ENCODE results near the gene TBC1D22A. TPM values are rescaled to one million over a fixed set of nuclear protein-coding genes. Genes with fewer than 3 reads are reported as not detected.

Gene TBC1D22A
- total and polyA plus RNA-seq, 2 donors (not counting 3 experiments of a cell fraction or from before 2014, with no cell fraction given): 26.1 to 32.4 TPM

DNA sequence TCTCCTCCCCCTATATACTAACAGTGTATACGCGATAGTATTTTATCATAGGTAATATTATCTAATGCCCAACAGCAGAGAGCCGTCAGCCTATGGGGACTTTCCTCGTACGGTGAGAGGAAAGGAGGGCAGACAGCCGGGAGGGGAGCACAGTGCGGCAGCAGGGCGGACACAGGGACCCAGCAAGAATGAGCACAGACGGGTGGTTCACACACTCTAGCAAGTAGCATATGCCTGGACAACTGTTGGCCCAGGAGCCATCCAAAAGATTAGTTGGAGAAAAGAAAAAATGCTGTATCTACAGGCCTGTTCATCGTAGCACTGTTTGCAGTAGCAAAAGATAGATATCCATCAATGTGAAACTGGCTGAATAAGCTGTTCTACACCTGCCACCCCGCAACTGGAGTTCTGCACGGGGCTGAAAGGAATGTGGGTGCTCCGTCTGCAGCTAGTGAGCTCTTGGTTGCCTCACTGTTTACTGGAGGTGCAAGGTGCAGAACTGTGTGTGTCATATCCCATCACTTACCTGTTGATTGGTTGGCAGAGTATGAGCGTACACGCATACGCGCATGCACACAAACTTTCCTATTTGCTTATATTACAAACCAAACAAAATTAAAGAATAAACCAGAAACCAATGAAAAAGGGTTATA is 324.3 kb downstream of the TBC1D22A start:
- CTCF ChIA-PET: no interaction called here

More for the DNA sequence above, 324.3 kb downstream of the TBC1D22A start:
- Histone ChIP-seq H3K9ac (replicated peaks; ENCODE audit: extremely low read depth, insufficient read depth, low read length) (no peak overlapping the region), H3K4me2 (ENCODE audit: insufficient read depth, low read length) (no peak overlapping the region), H3K36me3 (ENCODE audit: control insufficient read depth in 2 of 2, extremely low read depth in 1 of 2, insufficient read depth in 2 of 2, low read length in 2 of 2) (no peaks in the 10 kb centered on the region), H3K4me1 (ENCODE audit: control insufficient read depth, extremely low read depth, insufficient read depth, low read length) (peaks cover 8% of the 10 kb centered on the region), H3K79me2 (ENCODE audit: control insufficient read depth, insufficient read depth, low read length) (no peaks in the 10 kb centered on the region), H4K20me1 (replicated peaks; ENCODE audit: control insufficient read depth, extremely low read depth, insufficient read depth, low read length) (no peaks in the 10 kb centered on the region), H3K9me3 (replicated peaks; ENCODE audit: control insufficient read depth, insufficient read depth, low read length) (no peaks in the 10 kb centered on the region), H3K4me3 (replicated peaks in 1 of 3; ENCODE audit: insufficient read depth in 1 of 3, low read depth in 1 of 3, low read length in 3 of 3) (no peak overlapping the region), H2AFZ (ENCODE audit: low read depth, low read length) (no peak overlapping the region), H3K27ac (ENCODE audit: insufficient read depth, low read depth, low read length) (no peak overlapping the region), H3K9me1 (replicated peaks; ENCODE audit: control insufficient read depth, extremely low read depth, insufficient read depth, low read length) (no peaks in the 10 kb centered on the region), H3K27me3 (ENCODE audit: control insufficient read depth in 2 of 2, insufficient read depth in 2 of 2, low read length in 2 of 2) (no peaks in the 10 kb centered on the region)
- intact Hi-C loops (cut with micrococcal nuclease) (no loop called here), dilution Hi-C loops (cut with MboI; ENCODE audit: extremely low pct_ligation_motif_present, low sequenced_read_pairs) (no loop called here)
- no peak for TF ChIP-seq JUN (IDR thresholded peaks at IDR 0.05; ENCODE audit: borderline replicate concordance, insufficient read depth, insufficient read length, low read depth)
- no peak for TF ChIP-seq FOS (IDR thresholded peaks at IDR 0.05; ENCODE audit: borderline replicate concordance, insufficient read depth, low read length)
- no peak for TF ChIP-seq GATA2 (IDR thresholded peaks at IDR 0.05; ENCODE audit: insufficient read depth, insufficient read length, low read depth, low read length)
- TF ChIP-seq POLR2A (IDR thresholded peaks at IDR 0.05; ENCODE audit: low read depth, low read length): no peak
- TF ChIP-seq, protein P1, sequence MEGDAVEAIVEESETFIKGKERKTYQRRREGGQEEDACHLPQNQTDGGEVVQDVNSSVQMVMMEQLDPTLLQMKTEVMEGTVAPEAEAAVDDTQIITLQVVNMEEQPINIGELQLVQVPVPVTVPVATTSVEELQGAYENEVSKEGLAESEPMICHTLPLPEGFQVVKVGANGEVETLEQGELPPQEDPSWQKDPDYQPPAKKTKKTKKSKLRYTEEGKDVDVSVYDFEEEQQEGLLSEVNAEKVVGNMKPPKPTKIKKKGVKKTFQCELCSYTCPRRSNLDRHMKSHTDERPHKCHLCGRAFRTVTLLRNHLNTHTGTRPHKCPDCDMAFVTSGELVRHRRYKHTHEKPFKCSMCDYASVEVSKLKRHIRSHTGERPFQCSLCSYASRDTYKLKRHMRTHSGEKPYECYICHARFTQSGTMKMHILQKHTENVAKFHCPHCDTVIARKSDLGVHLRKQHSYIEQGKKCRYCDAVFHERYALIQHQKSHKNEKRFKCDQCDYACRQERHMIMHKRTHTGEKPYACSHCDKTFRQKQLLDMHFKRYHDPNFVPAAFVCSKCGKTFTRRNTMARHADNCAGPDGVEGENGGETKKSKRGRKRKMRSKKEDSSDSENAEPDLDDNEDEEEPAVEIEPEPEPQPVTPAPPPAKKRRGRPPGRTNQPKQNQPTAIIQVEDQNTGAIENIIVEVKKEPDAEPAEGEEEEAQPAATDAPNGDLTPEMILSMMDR (IDR thresholded peaks at IDR 0.05; ENCODE audit: extremely low read depth in 1 of 2, insufficient read depth in 1 of 2, low read depth in 1 of 2, low read length in 2 of 2): no peak
- TF ChIP-seq, protein P2, sequence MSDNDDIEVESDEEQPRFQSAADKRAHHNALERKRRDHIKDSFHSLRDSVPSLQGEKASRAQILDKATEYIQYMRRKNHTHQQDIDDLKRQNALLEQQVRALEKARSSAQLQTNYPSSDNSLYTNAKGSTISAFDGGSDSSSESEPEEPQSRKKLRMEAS (IDR thresholded peaks at IDR 0.05; ENCODE audit: insufficient read depth, insufficient read length): no peak
- no peak for TF ChIP-seq MYC (IDR thresholded peaks at IDR 0.05; ENCODE audit: low read depth, low read length)
- no peak for TF ChIP-seq EZH2 (IDR thresholded peaks at IDR 0.05; ENCODE audit: borderline replicate concordance, low read depth, low read length, severe bottlenecking)
- TF ChIP-seq POLR2AphosphoS5 (IDR thresholded peaks at IDR 0.05; ENCODE audit: insufficient read depth, low read depth, low read length): no peak
- POLR2A ChIA-PET: no interaction called here
- BruUV-seq (replicated peaks): no TSS peak
- no peak for DNase-seq (ENCODE audit: low read depth, low spot score)
- no peak for FAIRE-seq
